GM23248 (cell line): ENCODE measurements around the gene ACTR3C.
"Not testable (repeated sequence)": the region's sequence is repeated elsewhere in the genome, so short reads cannot be mapped to it uniquely, and the experiment has no call there.

ENCODE experiments used
- EZH2 ChIP-seq: fragments of 200-600 bp; sonication (generic); IDR thresholded peaks from 2 replicates; pipeline ENCODE4 v1.6.1; 2018; ENCODE audit warnings: antibody characterized with exemption, mild to moderate bottlenecking; ENCODE audit not compliant: insufficient read depth, poor library complexity, severe bottlenecking
- EZH2phosphoT487 ChIP-seq: fragments of 200-600 bp; sonication (generic); IDR thresholded peaks from 2 replicates; pipeline ENCODE4 v1.6.1; 2018; ENCODE audit warnings: antibody characterized with exemption, moderate library complexity, mild to moderate bottlenecking, low read depth; ENCODE audit not compliant: insufficient read depth

DNA sequence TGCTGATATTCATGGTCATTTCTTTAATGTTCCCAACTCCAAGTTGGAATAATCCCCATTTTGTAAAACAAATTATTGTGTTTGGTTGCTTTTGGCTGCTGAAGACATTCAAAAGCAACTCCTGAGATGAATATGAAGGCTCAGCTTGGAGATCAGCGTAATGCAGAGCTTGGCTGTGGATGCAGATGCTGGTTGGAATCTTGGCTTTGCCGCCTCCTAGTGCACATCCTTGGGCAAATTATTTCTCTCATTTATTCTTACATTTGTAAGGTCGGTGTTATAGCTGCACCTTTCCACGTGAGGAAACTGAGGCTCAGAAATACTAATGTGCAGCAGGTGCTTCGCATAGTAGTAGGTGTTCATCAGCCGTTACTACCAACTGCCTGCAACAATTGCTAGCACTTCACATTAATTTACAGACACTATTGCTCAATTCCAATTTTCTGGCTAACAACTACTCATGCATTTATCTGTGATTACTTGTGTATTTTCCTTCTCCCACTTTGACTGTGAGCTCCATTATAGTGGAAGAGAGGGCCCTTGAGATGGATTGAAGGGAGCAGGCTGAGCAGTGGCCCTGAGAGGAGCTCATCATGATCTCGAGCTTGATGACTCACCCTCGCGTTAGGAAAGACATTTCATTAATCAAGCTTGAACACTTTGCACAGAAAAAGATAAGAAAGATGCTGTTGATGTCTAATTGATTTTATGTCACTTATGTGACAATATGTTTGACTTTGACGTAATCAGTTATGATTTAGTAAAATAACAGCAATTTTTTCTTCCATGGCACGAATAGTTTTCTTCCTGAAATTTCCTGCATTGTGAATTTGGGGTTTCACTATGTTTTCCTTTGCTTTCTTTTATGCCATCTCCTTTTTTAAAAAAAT, 101.0 kb downstream of the ACTR3C start:
- not testable (repeated sequence) for TF ChIP-seq EZH2phosphoT487, EZH2
